Measurements from ENCODE around the gene SUFU. TPM values are rescaled to one million over a fixed set of nuclear protein-coding genes. Genes with fewer than 3 reads are reported as not detected.
A peak's percentile ranks its signal among the peaks of the same experiment; 100 is the strongest.

Gene SUFU
- total and polyA plus RNA-seq, 2 of the 13 experiments (the other 11 are each of a cell fraction or from before 2014, with no cell fraction given), result 2.9 to 5.5 TPM

DNA sequence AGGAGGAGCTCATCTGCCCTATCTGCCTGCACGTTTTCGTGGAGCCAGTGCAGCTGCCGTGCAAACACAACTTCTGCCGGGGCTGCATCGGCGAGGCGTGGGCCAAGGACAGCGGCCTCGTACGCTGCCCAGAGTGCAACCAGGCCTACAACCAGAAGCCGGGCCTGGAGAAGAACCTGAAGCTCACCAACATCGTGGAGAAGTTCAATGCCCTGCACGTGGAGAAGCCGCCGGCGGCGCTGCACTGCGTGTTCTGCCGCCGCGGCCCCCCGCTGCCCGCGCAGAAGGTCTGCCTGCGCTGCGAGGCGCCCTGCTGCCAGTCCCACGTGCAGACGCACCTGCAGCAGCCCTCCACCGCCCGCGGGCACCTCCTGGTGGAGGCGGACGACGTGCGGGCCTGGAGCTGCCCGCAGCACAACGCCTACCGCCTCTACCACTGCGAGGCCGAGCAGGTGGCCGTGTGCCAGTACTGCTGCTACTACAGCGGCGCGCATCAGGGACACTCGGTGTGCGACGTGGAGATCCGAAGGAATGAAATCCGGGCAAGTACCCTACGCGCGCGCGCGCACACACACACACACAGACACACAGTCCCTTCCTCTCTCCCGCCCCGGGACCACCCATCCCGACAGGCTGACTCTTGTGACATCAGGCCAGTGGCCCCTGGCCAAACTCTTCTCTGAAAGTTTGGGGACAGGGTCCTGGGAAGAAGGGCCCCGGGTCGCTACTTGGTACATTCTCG, 141.0 kb downstream of the SUFU start (continued):
- TF ChIP-seq, protein P1, sequence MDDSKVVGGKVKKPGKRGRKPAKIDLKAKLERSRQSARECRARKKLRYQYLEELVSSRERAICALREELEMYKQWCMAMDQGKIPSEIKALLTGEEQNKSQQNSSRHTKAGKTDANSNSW (CRISPR knock-in tag; IDR thresholded peaks at IDR 0.05; ENCODE audit: borderline replicate concordance), result peak; percentile 89; the same call in 1 of the 2 replicates
- TF ChIP-seq SMAD3 (CRISPR knock-in tag; IDR thresholded peaks at IDR 0.05), result 0 out of 2 replicates have a peak, but pooled peaks have one; percentile 37
- TF ChIP-seq HMG20A (CRISPR knock-in tag; IDR thresholded peaks at IDR 0.05; ENCODE audit: borderline replicate concordance), result no peak

DNA sequence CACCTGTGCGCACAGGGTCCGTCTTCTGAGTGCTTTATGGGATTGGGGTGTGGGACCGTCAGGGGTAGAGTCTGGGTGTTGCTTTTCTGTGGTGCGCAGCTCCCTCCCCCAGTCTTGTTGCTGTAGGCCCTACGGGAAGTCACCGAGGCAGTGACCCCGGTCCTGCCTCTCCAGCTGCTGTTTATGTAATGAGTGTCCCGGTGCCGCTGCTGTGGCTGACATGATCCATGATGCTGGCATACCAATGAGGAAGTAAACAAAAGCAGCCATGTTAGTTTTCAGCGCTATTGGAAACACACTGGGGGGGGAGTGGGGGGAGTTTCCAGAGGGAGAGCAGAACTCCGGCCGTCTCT, 141.6 kb downstream of the SUFU start:
- in situ Hi-C loops (cut with HindIII; ENCODE audit: extremely low pct_ligation_motif_present, low pct_unique_long_range_greater_than_20kb) (no loop called here), intact Hi-C loops (cut with micrococcal nuclease; ENCODE audit: unreplicated experiment) (loop anchor here (5.0 kb wide), 1 partner anchor 143 kb away; the partner anchor contains the start of genes ACTR1A and SUFU)
- peaks cover 61% of the 10 kb centered on the region for H3K79me2 ChIP-seq (ENCODE audit: insufficient read depth, low read length)
- POLR2A ChIA-PET, result interaction anchor here (0.7 to 4.1 kb wide), 17 partner anchors 10 to 492 kb away, joined by 3 to 86 read pairs (median 8); partner anchors contain the start of genes ACTR1A, ARL3, C10orf95 and SFXN2
- H3K4me2 ChIP-seq (ENCODE audit: low read depth, low read length), result peak overlapping the region; percentile 90
- no peak overlapping the region for H2AFZ ChIP-seq (ENCODE audit: low read length)
- no TSS peak for BruUV-seq (replicated peaks)
- H3K27ac ChIP-seq (ENCODE audit: extremely low read length, insufficient read depth, low read length), result peak overlapping the region; percentile 95
- H3K9ac ChIP-seq (ENCODE audit: insufficient read depth, low read depth, low read length), result peak overlapping the region; percentile 90
- no peaks in the 10 kb centered on the region for H3K9me3 ChIP-seq (ENCODE audit: low read length)
- H3K36me3 ChIP-seq (replicated peaks in 1 of 2; ENCODE audit: control insufficient read depth in 1 of 2, insufficient read depth in 2 of 2, low read length in 2 of 2), result peaks cover 14 to 24% of the 10 kb centered on the region in 2 experiments; a peak in 4 of 5 replicates
- FAIRE-seq (peak; percentile 46), DNase-seq (ENCODE audit: low spot score) (peak; percentile 79), ATAC-seq (peak; percentile 12)
- H3K4me1 ChIP-seq (ENCODE audit: insufficient read depth, low read length), result peaks cover 41% of the 10 kb centered on the region
- peaks cover 48% of the 10 kb centered on the region for H4K20me1 ChIP-seq (ENCODE audit: insufficient read depth, low read length)
- no peaks in the 10 kb centered on the region; a peak in 1 of 5 replicates for H3K27me3 ChIP-seq (ENCODE audit: control insufficient read depth in 1 of 2, insufficient read depth in 2 of 2, low read length in 2 of 2)
- H3K4me3 ChIP-seq (replicated peaks in 1 of 3; ENCODE audit: insufficient read depth in 1 of 3, low read depth in 2 of 3, low read length in 3 of 3), result peak overlapping the region; percentile 69 to 85 (median 82)
- 0% methylated on average over 11 of the region's 12 CpGs for WGBS (ENCODE audit: low lambda C conversion rate)
- CTCF ChIA-PET (ENCODE audit: low intra/inter-chr PET ratio, low total read pairs), result interaction anchor here (1.5 to 2.1 kb wide), 4 partner anchors 30 to 142 kb away, joined by 5 to 7 read pairs (median 5); partner anchors contain the start of gene SUFU
- no peak for TF ChIP-seq SMAD3 (CRISPR knock-in tag; IDR thresholded peaks at IDR 0.05)
- no peak for TF ChIP-seq POGZ (CRISPR knock-in tag; IDR thresholded peaks at IDR 0.05)
- peak; percentile 53 for TF ChIP-seq MED1 (CRISPR knock-in tag; IDR thresholded peaks at IDR 0.05)
- TF ChIP-seq BCL6 (CRISPR knock-in tag; IDR thresholded peaks at IDR 0.05), result 0 out of 2 replicates have a peak, but pooled peaks have one; percentile 16
- TF ChIP-seq, protein P2, sequence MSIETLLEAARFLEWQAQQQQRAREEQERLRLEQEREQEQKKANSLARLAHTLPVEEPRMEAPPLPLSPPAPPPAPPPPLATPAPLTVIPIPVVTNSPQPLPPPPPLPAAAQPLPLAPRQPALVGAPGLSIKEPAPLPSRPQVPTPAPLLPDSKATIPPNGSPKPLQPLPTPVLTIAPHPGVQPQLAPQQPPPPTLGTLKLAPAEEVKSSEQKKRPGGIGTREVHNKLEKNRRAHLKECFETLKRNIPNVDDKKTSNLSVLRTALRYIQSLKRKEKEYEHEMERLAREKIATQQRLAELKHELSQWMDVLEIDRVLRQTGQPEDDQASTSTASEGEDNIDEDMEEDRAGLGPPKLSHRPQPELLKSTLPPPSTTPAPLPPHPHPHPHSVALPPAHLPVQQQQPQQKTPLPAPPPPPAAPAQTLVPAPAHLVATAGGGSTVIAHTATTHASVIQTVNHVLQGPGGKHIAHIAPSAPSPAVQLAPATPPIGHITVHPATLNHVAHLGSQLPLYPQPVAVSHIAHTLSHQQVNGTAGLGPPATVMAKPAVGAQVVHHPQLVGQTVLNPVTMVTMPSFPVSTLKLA (IDR thresholded peaks at IDR 0.05), result peak; percentile 45
- no peak for TF ChIP-seq ZNF543 (CRISPR knock-in tag; IDR thresholded peaks at IDR 0.05)
- TF ChIP-seq, protein P3, sequence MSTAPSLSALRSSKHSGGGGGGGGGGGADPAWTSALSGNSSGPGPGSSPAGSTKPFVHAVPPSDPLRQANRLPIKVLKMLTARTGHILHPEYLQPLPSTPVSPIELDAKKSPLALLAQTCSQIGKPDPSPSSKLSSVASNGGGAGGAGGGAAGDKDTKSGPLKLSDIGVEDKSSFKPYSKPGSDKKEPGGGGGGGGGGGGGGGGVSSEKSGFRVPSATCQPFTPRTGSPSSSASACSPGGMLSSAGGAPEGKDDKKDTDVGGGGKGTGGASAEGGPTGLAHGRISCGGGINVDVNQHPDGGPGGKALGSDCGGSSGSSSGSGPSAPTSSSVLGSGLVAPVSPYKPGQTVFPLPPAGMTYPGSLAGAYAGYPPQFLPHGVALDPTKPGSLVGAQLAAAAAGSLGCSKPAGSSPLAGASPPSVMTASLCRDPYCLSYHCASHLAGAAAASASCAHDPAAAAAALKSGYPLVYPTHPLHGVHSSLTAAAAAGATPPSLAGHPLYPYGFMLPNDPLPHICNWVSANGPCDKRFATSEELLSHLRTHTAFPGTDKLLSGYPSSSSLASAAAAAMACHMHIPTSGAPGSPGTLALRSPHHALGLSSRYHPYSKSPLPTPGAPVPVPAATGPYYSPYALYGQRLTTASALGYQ (CRISPR knock-in tag; IDR thresholded peaks at IDR 0.05), result no peak
- no peak for TF ChIP-seq FOXP1 (IDR thresholded peaks at IDR 0.05)
- peak; percentile 74 for TF ChIP-seq FOXP1 (CRISPR knock-in tag; IDR thresholded peaks at IDR 0.05)
- no peak for TF ChIP-seq ZBTB3 (CRISPR knock-in tag; IDR thresholded peaks at IDR 0.05; ENCODE audit: borderline replicate concordance, low read depth)
- TF ChIP-seq ZNF335 (CRISPR knock-in tag; IDR thresholded peaks at IDR 0.05), result 0 out of 2 replicates have a peak, but pooled peaks have one; percentile 50
- no peak for TF ChIP-seq NFE2L2 (IDR thresholded peaks at IDR 0.05; ENCODE audit: low read length)
- TF ChIP-seq ZNF674 (CRISPR knock-in tag; IDR thresholded peaks at IDR 0.05; ENCODE audit: low read depth), result no peak
- TF ChIP-seq FOXK1 (CRISPR knock-in tag; IDR thresholded peaks at IDR 0.05; ENCODE audit: borderline replicate concordance, low read depth), result peak; percentile 80; the same call in 1 of the 2 replicates
- no peak for TF ChIP-seq ZNF20 (CRISPR knock-in tag; IDR thresholded peaks at IDR 0.05)

Measured in HepG2 (cell line).